T47D (cell line): ENCODE results near the gene GALNS.

Source experiments
- DNase-seq, 2 experiments: peaks; one replicate each; pipeline versions ENCODE4 v3.0.0 to v3.0.0-alpha.2; 2011 to 2012; ENCODE audit warnings: low read depth in 1 of 2, low spot score in 1 of 2
- JUND ChIP-seq: IDR thresholded peaks from 2 replicates; pipeline ENCODE4 v1.6.1; 2012; ENCODE audit warnings: low read depth
- in situ Hi-C: cut with HindIII; loops from 2 replicates; pipeline ENCODE4 v1.10.0; 2016; ENCODE audit warnings: low sequenced_read_pairs, low pct_unique_long_range_greater_than_20kb

The GALNS gene

DNA sequence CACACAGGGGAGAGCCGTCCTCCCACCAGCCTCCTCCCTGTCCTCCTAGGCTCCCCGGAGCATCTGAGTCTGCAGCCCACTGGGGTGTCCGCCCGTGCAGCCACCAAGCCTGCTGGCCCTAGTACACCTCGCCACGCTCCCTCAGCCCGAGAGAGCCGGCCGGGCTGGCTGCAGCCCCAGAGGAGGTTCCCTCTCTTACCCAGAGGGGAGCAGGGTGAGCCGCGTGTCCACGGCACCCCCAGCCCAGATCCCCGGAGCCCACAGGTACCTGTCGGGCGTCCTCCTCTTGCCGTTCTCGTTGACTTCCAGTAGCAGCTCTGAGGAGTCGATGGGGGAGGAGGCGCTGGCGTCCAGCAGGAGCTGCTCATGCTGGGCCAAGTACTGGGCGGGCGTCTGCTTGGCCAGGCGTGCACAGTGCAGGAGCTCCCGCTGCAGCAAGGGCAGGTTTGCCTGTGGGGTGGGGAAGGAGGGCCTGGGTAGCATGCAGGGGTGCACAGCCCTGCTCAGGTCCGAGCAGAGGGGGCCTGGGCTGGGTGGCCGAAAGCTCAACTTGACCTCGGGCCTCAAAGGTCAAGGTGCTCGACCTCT is 29.0 kb upstream of the GALNS start:
- TF ChIP-seq JUND = no peak
- in situ Hi-C loops = no loop called here
- no peak for DNase-seq

DNA sequence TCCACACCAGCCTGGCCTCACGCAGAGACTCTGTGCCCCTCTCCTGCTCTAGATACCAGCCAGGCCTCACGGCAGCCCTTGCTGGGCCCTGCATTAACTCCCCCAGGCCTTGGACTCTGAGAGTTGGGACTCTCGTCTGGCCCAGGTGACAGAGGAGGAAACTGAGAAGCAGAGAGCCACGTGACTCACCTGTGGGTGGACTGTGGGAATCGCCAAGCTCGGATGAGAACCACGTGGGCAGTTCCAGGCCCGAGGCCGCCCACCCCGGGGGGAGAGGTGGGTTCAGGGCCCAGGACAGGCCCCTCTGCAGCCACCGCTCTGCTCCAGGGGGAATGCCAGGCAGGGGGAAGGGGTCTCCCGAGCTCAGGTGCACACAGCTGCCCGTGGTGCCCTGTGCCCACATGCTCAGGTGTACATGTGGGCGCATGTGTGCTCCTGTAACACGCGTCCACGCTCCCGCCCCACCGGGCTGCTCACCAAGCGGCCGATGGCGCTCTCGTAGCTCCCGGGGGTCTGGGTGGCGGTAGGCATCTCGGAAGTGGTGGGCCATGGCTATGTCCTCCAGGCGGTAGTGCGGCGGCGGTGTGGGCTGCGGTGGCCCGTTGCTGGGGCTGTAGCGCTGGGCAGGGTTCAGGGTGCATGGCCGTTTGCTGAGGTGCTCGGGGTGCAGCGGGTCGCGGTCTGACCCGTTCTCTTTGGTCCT is 28.0 kb upstream of the GALNS start:
- no peak for DNase-seq
- in situ Hi-C loops = no loop called here
- TF ChIP-seq JUND = no peak

DNA sequence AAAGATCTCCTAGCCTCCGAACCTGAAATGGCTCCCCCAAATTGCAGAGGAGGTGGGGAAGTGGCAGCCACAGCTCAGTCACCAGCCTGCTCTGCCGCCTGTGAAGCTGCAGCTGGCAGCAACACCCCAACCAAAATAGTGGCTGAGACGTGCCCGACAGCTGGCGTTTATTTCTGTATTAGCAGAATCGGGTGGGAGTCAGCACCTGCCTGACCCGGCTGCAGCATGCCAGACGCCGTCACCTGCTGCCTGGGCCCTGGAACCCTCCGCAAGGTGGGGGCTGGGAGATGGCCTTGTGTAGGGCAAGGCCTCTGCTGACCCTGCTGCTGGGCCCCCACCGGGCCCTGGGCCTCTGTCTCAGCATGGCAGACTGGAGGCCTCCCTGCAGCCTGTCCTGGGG is 27.2 kb upstream of the GALNS start:
- no peak for DNase-seq
- in situ Hi-C loops = no loop called here
- TF ChIP-seq JUND = no peak

DNA sequence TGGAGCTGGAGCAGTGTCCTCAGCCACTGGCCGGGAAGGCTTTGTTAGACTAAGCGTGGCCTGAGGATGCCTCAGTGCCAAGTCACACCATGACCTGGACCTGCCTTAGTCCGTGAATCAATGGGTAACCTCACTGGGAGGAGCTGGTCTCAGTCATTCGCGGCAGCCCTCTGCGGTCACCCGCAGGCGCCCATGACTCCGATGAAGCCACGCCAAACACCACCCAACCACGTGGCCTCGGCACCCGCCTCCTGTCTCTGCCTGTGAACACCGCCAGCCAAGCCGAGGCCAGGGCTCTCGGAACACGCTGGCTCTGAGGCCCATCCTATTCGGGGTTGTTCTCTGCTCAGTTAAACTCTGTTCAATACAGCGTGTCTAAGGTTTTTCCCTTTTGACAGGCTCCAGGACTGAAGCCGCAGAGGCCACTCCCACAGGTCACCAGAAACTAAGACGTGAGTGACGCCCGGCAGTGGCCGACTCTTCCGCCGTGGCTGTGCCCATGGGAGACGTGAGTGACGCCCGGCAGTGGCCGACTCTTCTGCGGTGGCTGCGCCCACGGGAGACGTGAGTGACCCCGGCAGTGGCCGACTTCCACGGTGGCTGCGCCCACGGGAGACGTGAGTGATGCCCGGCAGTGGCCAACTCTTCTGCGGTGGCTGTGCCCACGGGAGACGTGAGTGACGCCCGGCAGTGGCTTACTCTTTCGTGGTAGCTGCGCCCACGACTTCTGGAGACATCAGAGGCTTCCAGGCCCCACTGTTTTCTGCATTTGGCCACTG is 26.6 kb upstream of the GALNS start:
- no peak for DNase-seq
- TF ChIP-seq JUND = no peak
- in situ Hi-C loops = no loop called here

DNA sequence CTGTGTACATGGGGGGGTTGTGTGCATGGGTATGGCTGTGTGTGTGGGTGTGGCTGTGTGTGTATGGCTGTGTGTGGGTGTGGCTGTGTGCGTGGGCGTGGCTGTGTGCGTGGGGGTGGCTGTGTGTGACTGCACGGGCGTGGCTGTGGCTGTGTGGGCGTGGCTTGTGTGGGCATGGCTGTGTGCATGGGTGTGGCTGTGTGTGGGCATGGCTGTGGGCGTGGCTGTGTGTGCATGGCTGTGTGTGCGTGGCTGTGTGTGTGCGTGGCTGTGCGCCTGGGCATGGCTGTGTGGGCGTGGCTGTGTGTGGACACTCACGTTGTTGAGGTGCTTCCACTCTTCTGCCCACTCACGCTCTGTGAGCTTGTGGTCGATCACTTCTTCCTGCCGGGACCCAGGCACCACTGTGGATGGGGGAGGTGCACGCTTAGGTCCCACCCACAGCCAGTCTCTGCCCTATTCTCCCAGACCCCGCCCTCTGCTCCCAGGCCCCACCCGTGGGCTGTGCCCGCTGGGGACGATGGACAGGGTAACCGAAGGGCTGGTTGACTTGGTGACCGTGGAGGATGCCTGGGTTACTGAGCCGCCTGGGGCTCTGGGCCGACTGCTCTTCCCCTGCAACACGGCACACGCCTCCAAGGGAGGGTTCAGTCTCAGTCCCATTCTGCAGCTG is 25.7 kb upstream of the GALNS start:
- TF ChIP-seq JUND = no peak
- DNase-seq = peak in 1 of 2 experiments; percentile 85
- in situ Hi-C loops = no loop called here

DNA sequence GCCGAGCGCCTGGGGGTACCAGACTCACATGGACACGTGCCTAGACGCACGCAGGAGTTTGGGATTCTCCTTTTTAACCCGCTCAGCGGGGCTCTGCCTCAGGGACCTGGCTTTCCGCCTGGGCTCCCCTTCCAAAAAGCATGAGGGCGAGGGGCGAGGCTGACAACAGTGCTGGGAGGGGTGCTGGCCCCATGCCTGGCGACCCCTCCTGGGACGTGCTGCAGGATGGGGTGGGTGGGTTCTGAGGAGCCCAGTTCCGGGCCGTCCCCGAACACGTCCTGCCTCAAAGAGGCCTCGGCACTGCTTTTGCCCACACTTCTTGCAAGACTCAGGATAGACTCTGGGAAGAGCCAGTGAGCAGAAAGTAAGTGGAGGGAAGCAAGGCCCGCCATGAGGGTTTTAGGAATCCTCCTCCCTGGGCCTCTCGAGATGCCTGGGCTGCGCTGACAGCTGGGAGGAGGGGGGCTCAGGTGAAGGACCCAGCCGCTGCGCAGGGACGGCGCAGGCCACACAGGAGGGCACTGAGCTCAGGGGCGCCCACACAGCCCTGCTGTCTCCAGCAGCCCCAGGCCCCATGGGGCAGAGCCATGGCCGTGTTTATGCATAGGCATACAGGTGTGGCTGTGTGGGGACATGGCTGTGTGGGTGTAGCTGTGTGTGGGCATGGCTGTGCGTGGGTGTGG is 25.1 kb upstream of the GALNS start:
- DNase-seq = no peak
- in situ Hi-C loops = no loop called here
- no peak for TF ChIP-seq JUND

DNA sequence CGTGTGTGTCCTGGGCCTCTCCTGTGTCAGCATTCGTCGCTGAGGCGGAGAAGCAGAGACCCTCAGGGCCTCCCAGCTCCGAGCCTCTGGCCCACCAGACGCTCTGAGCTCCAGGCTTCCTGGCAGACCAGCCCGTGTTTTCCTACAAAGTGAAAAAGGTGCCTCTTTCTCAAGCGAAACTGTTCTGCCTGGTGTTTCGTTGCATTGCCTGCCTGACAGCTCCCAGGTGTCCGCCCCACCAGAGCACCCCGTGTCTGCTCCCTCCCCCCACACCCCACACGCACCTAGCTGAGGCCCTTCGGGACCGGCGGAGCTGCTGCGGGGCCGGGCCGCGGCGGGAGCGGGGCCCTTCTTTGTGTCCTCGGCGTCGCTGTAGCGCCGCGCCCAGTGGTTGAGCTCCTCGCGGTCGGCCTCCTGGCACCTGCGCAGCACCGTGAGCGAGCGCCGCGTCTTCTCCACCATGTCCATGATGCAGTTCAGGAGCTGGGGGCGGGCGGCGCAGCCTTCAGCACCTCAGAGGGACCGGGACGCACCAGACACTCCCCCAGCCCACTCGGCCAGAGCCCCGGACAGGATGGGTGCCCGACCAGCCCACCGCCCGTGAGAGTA is 24.4 kb upstream of the GALNS start:
- no peak for TF ChIP-seq JUND
- no peak for DNase-seq
- in situ Hi-C loops = no loop called here

DNA sequence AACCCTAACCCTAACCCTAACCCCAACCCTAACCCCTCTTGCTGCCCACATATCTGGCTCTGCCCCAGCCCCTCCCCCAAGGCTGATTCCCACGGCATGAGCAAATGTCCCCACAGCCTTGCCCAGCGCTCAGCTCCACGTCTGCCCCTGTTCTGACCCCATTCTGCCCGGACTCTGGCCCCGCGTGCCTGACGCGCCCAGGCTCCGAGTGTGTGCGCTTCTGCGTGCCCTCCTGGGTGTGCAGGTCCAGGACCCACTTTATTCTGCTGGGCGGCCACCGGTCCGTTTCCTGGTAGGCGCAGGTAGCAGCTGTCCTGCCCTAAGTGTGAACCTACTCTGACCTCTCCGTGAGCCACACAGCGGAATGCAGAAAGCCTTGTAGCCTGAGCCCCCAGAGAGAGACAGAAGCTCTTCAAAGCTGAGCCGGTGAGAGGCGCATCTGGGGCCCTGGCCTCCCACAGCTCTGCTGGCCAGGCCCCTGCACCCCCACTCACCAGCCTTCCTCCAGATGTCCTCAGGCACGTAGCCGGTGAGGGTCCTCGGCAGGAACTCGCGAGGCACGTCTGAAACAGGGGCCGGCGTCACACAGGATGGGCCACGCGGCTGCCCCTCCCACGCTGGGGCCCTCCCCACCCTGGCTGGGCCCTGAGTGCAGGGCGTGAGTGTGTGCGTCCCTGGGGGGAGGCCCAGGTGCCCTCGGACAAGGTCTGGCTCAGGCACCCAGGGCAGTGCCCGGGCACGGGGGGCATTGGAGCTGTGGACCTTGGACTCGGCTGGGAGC is 23.7 kb upstream of the GALNS start:
- DNase-seq = no peak
- TF ChIP-seq JUND = no peak
- in situ Hi-C loops = no loop called here

DNA sequence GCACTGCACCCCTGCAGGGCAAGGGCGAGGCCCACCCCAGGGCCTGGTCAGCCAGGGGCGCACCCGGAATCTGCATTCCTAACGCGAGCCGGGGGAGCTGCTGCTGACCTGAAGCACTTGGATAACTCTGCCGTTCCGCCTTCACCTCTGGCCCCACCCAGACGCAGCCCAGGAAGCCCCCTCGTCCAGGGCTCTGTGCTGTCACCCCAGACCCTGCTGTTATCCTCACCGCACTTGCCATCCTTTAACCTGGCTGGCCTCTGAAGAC is 23.0 kb upstream of the GALNS start:
- DNase-seq = no peak
- in situ Hi-C loops = no loop called here
- no peak for TF ChIP-seq JUND

DNA sequence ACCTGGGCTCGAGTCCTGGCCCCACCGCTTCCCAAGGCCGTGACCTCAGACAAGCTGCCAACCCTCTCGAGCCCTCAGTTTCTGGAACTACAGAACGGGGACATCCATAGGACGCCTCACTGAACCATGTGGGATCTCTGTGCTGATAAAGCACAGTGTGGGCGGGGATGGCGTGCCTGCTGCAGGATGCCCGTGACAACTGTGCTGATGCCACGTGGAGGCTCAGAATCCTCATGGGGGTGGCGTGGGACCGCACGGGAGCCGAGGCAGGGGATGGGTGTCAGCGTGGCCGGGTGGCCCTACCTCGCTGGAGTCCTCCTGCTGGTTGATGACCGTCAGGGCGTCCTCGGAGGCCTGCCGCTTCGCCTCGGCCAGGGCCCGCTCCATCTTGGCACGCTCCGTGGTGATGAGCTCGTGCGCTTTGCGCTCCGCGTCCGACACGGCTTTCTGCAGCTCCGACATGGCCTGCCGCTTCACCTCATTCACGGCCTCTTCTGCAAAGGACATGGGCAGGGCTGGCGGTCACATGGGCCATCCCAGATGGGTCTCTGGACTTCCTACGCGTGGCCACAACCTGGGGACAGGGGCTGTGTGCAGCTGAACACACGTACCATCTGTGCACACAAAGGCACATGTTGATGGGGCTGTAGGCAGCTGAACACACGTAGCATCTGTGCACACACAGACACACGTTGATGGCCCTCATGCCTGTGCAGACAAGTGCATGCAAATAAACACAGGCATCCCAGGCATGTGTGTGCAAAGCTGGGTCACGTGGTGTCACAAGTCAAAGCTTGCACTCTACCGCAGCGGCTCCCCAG is 22.4 kb upstream of the GALNS start:
- in situ Hi-C loops = no loop called here
- no peak for DNase-seq
- no peak for TF ChIP-seq JUND

DNA sequence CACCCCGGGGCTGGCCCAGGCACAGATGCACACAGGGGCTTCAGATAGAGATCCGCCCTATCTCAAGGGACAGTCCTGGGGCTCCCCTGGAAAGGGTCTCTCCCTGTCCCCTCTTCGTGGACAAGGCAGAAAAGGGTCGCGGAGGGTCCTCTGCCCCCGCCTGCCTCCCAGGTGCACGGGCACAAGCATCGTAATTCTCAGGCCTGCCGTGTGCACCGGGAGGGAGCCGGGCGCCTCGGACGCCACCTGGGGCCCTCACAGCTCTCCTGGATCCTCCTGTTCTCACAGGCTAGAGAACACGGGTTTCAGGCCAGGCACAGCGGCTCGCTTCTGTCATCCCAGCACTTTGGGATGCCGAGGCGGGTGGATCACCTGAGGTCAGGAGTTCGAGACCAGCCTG is 21.6 kb upstream of the GALNS start:
- DNase-seq = no peak
- no peak for TF ChIP-seq JUND

More for the DNA sequence above, 21.6 kb upstream of the GALNS start:
- in situ Hi-C loops = no loop called here
